NCI-H345 treated with DMSO at 0.1 percent for 48 hours (cell line): ENCODE measurements around the gene AMPH.
"Not testable (repeated sequence)": the region's sequence is repeated elsewhere in the genome, so short reads cannot be mapped to it uniquely, and the experiment has no call there.

Source experiments
- DNase-seq: peaks from one replicate; lab custom pipeline; 2025; ENCODE audit not compliant: unreplicated experiment; lab: John Stamatoyannopoulos, UW

AMPH gene

DNA sequence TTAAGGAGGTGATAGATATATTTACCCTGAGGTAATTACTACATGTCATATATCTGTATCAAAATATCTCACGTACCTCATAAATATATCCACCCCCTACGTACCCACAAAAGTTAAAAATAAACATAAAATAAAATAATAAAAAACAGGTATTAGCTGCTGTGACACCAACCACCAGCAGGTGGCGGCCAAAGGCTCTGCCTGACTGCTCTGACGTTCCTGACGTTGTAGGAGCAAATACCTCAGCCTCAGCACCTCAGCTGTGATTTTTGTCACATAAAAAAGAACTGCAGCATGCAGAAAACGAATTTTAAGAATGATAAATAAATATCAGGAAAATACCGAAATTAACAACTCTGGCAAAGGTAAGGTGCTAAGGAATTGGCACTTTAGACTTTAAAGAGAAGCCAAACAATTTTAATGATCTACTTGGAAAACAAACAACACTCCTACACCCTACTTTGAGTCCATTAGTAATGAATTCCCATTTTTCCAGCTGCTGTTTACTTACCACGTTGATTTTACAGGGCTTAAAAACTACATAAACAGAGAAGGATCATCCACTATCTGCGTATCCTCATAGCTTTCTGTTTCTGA, 232.3 kb downstream of the AMPH start:
- DNase-seq = peak; percentile 13

DNA sequence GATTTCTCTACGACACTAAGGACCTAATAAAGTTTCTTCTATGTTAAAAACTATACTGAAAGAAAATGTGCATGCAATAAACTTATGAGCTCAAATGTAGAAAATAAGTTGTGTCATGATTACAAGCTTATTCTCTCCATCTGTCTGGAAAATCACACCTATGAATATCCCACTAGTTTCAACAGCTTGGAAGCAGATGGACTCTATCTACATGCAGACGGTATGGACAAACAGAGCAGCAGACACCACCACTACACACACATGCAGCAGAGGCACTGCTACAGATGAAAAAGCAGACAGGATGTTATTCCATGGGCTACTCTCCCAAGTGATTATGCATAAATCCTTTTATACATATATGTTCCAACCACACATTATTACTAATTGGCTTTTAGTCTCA, 234.3 kb downstream of the AMPH start:
- DNase-seq = no peak

DNA sequence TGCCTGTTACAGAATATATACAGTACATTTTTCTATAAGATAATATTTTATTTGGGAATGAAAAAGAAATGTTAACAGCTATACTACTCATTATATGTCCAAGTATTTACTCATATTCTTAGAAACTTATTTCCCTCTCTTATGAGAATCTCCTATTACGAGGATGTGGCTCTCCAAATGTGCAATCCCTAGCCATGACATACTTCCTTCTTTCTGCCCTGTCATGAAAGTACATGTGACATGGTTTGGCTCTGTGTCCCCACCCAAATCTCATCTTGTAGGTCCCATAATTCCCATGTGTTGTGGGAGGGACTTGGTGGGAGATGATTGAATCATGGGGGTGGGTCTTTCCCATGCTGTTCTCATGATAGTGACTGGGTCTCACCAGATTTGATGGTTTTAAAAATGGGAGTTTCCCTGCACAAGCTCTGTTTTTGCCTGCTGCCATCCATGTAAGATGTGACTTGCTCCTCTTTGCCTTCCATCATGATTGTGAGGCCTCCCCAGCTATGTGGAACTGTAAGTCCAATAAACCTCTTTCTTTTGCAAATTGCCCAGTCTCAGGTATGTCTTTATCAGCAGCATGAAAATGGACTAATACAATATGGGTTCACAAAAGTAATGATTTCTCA, 235.1 kb downstream of the AMPH start:
- not testable (repeated sequence) for DNase-seq

GRCh38 chr7:38394660-38395059, 236.5 kb downstream of the AMPH start:
- DNase-seq = no peak

GRCh38 chr7:38393874-38394273, 237.3 kb downstream of the AMPH start:
- no peak for DNase-seq

GRCh38 chr7:38391751-38392150, 239.4 kb downstream of the AMPH start:
- no peak for DNase-seq

- no peak for DNase-seq
Observed at GRCh38 chr7:38385682-38386081, 245.5 kb downstream of the AMPH start.

DNA sequence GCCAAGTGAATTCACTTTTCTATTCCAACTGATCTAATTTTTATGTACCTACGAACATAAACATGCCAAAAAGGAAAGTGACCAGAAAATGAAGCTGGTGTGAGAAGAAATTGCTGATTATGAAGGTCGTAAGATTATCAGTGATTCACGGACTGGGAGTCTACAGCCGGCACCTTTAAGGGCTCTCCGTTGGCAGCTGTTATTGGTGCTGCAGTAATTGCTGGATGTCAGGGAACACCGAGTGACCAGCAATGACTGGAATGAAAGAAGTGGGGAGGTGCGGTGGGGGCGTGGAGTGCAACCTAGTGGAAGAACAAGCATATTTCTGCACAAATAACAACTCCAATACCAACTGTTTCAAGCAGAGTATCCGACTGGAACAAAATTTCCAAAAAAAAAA, 247.9 kb downstream of the AMPH start:
- DNase-seq = no peak

DNA sequence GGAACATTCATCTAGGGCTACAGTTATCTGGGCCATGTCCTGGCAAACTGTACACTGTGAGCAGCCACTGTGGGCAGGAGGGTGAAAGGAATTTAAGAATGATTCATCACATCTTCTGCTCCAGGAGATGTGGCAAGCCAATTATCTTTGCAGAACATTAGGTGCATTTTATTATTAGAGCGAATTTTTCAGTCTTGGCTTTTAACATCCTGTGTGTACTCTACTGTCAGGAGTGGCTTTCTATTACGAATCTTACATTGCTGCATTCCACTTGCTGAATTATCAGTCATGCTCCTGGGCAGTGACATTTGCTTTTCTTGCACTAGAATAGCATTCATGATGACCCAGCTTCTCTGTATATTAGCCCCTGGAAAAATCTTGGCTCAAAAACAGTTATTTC, 248.5 kb downstream of the AMPH start:
- DNase-seq = no peak

DNA sequence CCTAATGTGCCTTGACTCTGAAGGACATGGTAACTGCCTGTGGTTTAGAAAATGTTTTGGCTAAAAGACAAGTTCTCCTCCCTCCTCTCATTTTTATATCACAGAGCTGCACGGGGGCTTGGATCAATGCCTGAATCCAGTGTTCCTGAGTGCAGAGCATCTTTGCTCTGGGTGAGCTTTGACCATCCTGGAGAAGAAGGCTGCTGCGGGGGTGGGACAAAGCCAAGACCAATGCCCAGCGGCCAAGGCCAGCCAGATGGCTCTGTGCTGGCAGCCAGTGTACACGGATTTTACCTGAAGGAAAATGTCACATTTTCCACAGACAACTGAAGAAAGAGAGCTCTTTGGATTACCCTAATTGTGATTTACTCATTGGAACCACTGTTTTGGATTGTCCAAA, 255.7 kb downstream of the AMPH start:
- no peak for DNase-seq

DNA sequence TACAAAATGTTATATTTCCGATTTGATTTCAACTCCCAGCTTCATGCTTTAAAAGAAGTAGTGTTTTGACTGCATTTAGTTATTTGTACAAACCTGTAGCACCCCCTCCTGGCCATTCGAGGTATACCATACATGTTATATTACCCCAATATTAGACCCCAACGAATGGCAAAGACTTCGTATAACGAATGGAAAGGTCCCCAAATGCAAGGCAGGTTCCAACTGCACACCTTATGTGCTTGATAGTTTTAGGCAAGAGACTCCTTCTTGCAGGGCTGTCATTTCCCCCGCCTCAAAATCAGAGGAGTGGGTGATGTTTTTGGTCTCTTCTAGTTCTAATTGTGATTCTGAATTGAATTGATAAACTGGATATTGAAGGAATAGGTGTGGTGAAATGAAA, 256.7 kb downstream of the AMPH start:
- no peak for DNase-seq

- no peak for DNase-seq
Observed at GRCh38 chr7:38373155-38373554, 258.0 kb downstream of the AMPH start.

- DNase-seq = no peak
Observed at GRCh38 chr7:38372290-38372689, 258.9 kb downstream of the AMPH start.

- peak; percentile 13 for DNase-seq
Observed at GRCh38 chr7:38369816-38370493, 261.2 kb downstream of the AMPH start.

GRCh38 chr7:38368191-38368605, 263.0 kb downstream of the AMPH start:
- peak; percentile 20 for DNase-seq

GRCh38 chr7:38367301-38367890, 263.8 kb downstream of the AMPH start:
- no peak for DNase-seq

DNA sequence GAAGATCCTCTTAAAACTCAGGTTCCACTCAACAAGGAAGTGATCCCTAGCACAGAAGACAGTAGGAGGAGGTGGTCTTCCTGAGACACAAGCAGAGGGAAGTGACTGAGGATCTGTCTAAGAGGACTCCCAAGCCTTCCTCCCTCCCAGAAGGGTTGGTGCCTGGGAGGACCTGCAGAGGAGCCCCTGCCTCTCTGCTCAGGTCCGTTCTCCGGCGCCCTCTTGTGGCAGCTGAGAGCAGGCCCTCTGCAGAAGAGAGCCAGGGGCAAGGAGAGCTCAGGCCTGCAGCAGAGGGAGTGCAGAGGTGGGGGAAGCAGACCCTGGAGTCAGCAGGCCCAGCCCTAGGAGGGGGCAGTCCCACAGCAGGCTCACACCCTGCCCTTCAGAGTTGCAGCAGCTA, 267.8 kb downstream of the AMPH start:
- DNase-seq = not testable (repeated sequence)

DNA sequence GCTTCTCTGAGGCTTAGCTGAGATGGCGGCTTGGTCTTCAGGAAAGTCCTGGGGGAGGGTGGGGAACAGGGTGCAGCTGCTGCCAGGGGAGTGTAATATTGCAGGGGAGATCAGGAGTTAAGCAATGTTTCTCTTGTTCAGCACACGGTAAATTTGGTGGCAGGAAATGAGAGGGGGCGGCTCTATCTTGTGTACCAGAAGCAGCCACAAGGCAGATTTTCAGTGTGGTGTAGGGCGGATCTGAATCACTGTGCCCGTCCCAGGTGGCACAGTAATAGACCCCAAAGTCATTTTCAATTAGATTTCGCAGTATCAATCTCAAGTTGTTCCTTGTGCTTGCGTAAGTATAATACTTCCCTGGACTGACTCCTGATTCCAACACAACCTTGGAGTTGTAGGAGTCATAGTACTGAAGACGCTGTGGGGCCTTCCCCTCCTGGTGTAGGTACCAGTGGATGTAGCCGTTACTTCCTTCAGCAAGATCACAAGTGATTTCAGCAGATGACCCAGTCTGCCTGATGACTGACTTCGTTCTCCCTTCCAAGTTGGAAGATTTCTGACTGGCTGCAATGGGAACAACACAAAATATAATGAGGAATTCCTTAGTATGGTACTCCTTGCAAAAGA, 268.4 kb downstream of the AMPH start:
- DNase-seq = not testable (repeated sequence)

DNA sequence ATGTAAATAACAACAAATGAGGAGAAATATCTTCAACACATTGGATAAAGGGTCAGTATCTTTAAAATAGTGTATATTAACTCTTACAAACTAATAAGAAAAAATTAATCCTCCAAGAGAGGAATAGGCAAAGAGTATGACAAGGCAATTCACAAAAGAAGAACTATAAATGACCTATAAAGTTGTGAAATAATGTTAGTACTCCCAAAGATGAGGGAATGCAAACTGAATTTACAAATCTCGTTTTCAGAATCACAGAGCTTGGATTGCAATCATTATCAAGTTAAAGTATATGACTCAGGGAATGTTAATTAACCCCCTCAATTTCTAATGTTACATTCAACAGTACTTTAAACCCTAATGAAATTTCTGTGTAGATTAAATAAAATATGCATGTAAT, 270.4 kb downstream of the AMPH start:
- DNase-seq = no peak

- not testable (repeated sequence) for DNase-seq
Observed at GRCh38 chr7:38359071-38359601, 272.0 kb downstream of the AMPH start.

- not testable (repeated sequence) for DNase-seq
Observed at GRCh38 chr7:38358273-38358831, 272.8 kb downstream of the AMPH start.
